GM12878 (cell line): Measurements from ENCODE around the gene SPAM1. TPM values are rescaled to one million over a fixed set of nuclear protein-coding genes. Genes with fewer than 3 reads are reported as not detected.

ENCODE experiments used
- ATAC-seq: fragments of 200-7000 bp; cut with Tn5 transposase; 3 replicates; pipeline ENCODE4 v1.9.1; 2020; ENCODE audit warnings: mild to moderate bottlenecking, moderate library complexity
- BruUV-seq: library from RNA; stranded (reverse); fragments of 400-500 nt; replicated peaks from 2 replicates; lab custom pipeline; 2021; lab: Mats Ljungman, UMichigan
- CTCF ChIA-PET: fragments of 300-600 bp; sonication (Branson Sonifier 250); formaldehyde crosslinking; extraction: SDS; loops from one replicate; lab custom pipeline; 2021; ENCODE audit warnings: inconsistent platforms; lab: Yijun Ruan, JAX
- POLR2A ChIA-PET: fragments of 350-600 bp; formaldehyde crosslinking; extraction: SDS; loops from one replicate; lab custom pipeline; 2021; ENCODE audit warnings: inconsistent platforms; lab: Charles Lee
- RAD21 ChIA-PET: fragments of 300-600 bp; sonication (Branson Sonifier 250); formaldehyde crosslinking; loops from one replicate; lab custom pipeline; 2023; ENCODE audit warnings: antibody characterized with exemption; ENCODE audit not compliant: unreplicated experiment; lab: Charles Lee
- SMC1A ChIA-PET: fragments of 300-600 bp; sonication (Branson Sonifier 250); formaldehyde crosslinking; loops from one replicate; lab custom pipeline; 2023; ENCODE audit not compliant: unreplicated experiment, uncharacterized antibody; lab: Charles Lee
- DNase-seq: peaks from one replicate; pipeline ENCODE4 v3.0.0-alpha.2; 2011; ENCODE audit warnings: low read depth, low spot score
- FAIRE-seq: peaks from 3 replicates; lab custom pipeline; 2011; peaks lifted over from hg19 to GRCh38; lab: Jason Lieb, UNC
- H2AFZ ChIP-seq: 2 replicates; pipeline ENCODE4 v1.6.0; 2011; ENCODE audit warnings: low read depth, low read length, control low read depth; ENCODE audit not compliant: control insufficient read depth
- H3K27ac ChIP-seq: 2 replicates; pipeline ENCODE4 v1.5.1; 2011; ENCODE audit warnings: control low read depth; ENCODE audit not compliant: control insufficient read depth, insufficient read depth
- H3K27me3 ChIP-seq, 2 experiments: replicated peaks in 1 of 2; 2 replicates each; pipeline versions ENCODE4 v1.6.0 to v1.6.1; 2011; ENCODE audit warnings: low read length in 1 of 2; ENCODE audit not compliant: control insufficient read depth in 2 of 2, insufficient read depth in 2 of 2
- H3K36me3 ChIP-seq, 2 experiments: 2 replicates each; pipeline ENCODE4 v1.5.1; 2011; ENCODE audit warnings: low read length in 1 of 2; ENCODE audit not compliant: control insufficient read depth in 2 of 2, insufficient read depth in 2 of 2
- H3K4me1 ChIP-seq: 2 replicates; pipeline ENCODE4 v1.6.1; 2011; ENCODE audit warnings: mild to moderate bottlenecking, low read length, moderate library complexity, mixed read lengths; ENCODE audit not compliant: control insufficient read depth, insufficient read depth
- H3K4me2 ChIP-seq: 2 replicates; pipeline ENCODE4 v1.6.0; 2011; ENCODE audit warnings: control low read depth; ENCODE audit not compliant: control insufficient read depth, insufficient read depth
- H3K4me3 ChIP-seq: fragments of 200-600 bp; sonication (generic); 2 replicates; pipeline ENCODE4 v1.5.1; 2016
- H3K79me2 ChIP-seq: 2 replicates; pipeline ENCODE4 v1.6.0; 2011; ENCODE audit warnings: low read length; ENCODE audit not compliant: control insufficient read depth, insufficient read depth
- H3K9ac ChIP-seq: 2 replicates; pipeline ENCODE4 v1.8.0; 2011; ENCODE audit warnings: low read length, control low read depth, mixed read lengths; ENCODE audit not compliant: control insufficient read depth, insufficient read depth
- H3K9me3 ChIP-seq: replicated peaks from 3 replicates; pipeline ENCODE4 v1.5.1; 2011; ENCODE audit warnings: mild to moderate bottlenecking, low read length; ENCODE audit not compliant: control insufficient read depth, insufficient read depth
- H4K20me1 ChIP-seq: 2 replicates; pipeline ENCODE4 v1.6.0; 2011; ENCODE audit not compliant: control insufficient read depth, insufficient read depth
- BACH1 ChIP-seq: fragments of 450-650 bp; IDR thresholded peaks from 2 replicates; pipeline ENCODE4 v1.6.1; 2017; ENCODE audit warnings: mild to moderate bottlenecking, borderline replicate concordance
- CBX5 ChIP-seq: sonication (generic); IDR thresholded peaks from 2 replicates; pipeline ENCODE4 v1.6.1; 2016; ENCODE audit warnings: low read depth, moderate library complexity, mild to moderate bottlenecking, inconsistent platforms
- CHD4 ChIP-seq: fragments of 200-600 bp; sonication (generic); IDR thresholded peaks from 2 replicates; pipeline ENCODE4 v1.6.1; 2016; ENCODE audit warnings: mild to moderate bottlenecking
- ESRRA ChIP-seq: IDR thresholded peaks from 2 replicates; pipeline ENCODE4 v1.6.1; 2012; ENCODE audit warnings: mild to moderate bottlenecking, low read length, improper control_type of control experiment
- ETV6 ChIP-seq, 2 experiments: fragments of 450-650 bp in 1 of 2; IDR thresholded peaks in 1 of 2; conservative IDR thresholded peaks in 1 of 2; 2 replicates each; pipeline ENCODE4 v1.6.1; 2014; ENCODE audit warnings: antibody characterized with exemption in 1 of 2, borderline replicate concordance in 1 of 2, low read depth in 1 of 2, mild to moderate bottlenecking in 1 of 2, moderate library complexity in 1 of 2
- FOXK2 ChIP-seq: fragments of 450-650 bp; IDR thresholded peaks from 2 replicates; pipeline ENCODE4 v1.6.1; 2017; ENCODE audit warnings: mild to moderate bottlenecking, moderate library complexity
- GATAD2B ChIP-seq: fragments of 450-650 bp; conservative IDR thresholded peaks from 2 replicates; pipeline ENCODE4 v1.6.1; 2017; ENCODE audit warnings: low read depth, mild to moderate bottlenecking, moderate library complexity
- NFXL1 ChIP-seq: fragments of 450-650 bp; IDR thresholded peaks from 2 replicates; pipeline ENCODE4 v1.6.1; 2017; ENCODE audit warnings: antibody characterized with exemption, mild to moderate bottlenecking, borderline replicate concordance
- NR2C2 ChIP-seq: IDR thresholded peaks from 2 replicates; pipeline ENCODE4 v1.6.1; 2011; ENCODE audit warnings: borderline replicate concordance, low read depth; ENCODE audit not compliant: control insufficient read depth, insufficient read length
- NR2F1 ChIP-seq: fragments of 450-650 bp; conservative IDR thresholded peaks from 2 replicates; pipeline ENCODE4 v1.6.1; 2017; ENCODE audit warnings: mild to moderate bottlenecking
- RELA ChIP-seq: fragments of 450-650 bp; IDR thresholded peaks from 2 replicates; pipeline ENCODE4 v1.8.0; 2014; ENCODE audit warnings: borderline replicate concordance; ENCODE audit not compliant: partially characterized antibody
- SREBF1 ChIP-seq: IDR thresholded peaks from 2 replicates; pipeline ENCODE4 v1.6.1; 2012; ENCODE audit warnings: mild to moderate bottlenecking, low read length
- STAT1 ChIP-seq: fragments of 450-650 bp; conservative IDR thresholded peaks from 2 replicates; pipeline ENCODE4 v1.6.1; 2014; ENCODE audit warnings: antibody characterized with exemption, mild to moderate bottlenecking
- TCF12 ChIP-seq: IDR thresholded peaks from 2 replicates; pipeline ENCODE4 v1.6.1; 2011; ENCODE audit warnings: low read depth, mild to moderate bottlenecking, low read length
- TCF7 ChIP-seq: IDR thresholded peaks from 2 replicates; pipeline ENCODE4 v1.6.1; 2014; ENCODE audit warnings: antibody characterized with exemption, borderline replicate concordance
- in situ Hi-C: fragments of 300-500 bp; cut with MboI; formaldehyde crosslinking; loops from 9 replicates; pipeline ENCODE4 v1.14.3; 2018; ENCODE audit warnings: mixed read lengths
- intact Hi-C: fragments of 100-400 bp; cut with micrococcal nuclease; formaldehyde crosslinking; loops from one replicate; pipeline ENCODE4 v1.14.2; 2022; ENCODE audit not compliant: unreplicated experiment
- polyA plus RNA-seq, 11 experiments: library from polyadenylated mRNA; depleted of rRNA in 4 of 11; unstranded in 6 of 11; stranded (reverse) in 5 of 11; fragments of >200 nt; fragmentation: Nextera tagmentation in 4 of 11; fragmentation: Illumina TruSeq in 1 of 11; extraction: Ambion mirVana in 4 of 11; extraction: Trizol in 1 of 11; gene quantifications; 1 replicate in 1 of 11; 2 replicates in 10 of 11; pipeline versions ENCODE4 v1.2.1 to v1.2.3, GENCODE V29; 2011 to 2016; ENCODE audit warnings: inconsistent platforms in 2 of 11, missing spikeins in 2 of 11, low read depth in 1 of 11
- total RNA-seq, 4 experiments: library from RNA; depleted of rRNA in 3 of 4; stranded (reverse); fragments of >200 nt in 3 of 4; fragmentation: Illumina TruSeq in 1 of 4; extraction: Trizol in 1 of 4; gene quantifications; 2 replicates each; pipeline versions ENCODE4 v1.2.1 to v1.2.3, GENCODE V29; 2013 to 2021
- TF ChIP-seq, protein P1 (sequence below): IDR thresholded peaks from 2 replicates; pipeline ENCODE4 v1.6.1; 2011; ENCODE audit warnings: borderline replicate concordance, low read depth, mild to moderate bottlenecking, moderate library complexity, mixed read lengths, low read length; ENCODE audit not compliant: insufficient read depth; ENCODE audit errors: extremely low read length
- TF ChIP-seq, protein P2 (sequence below), 3 experiments: IDR thresholded peaks in 2 of 3; conservative IDR thresholded peaks in 1 of 3; 2 replicates each; pipeline ENCODE4 v1.5.1; 2011; ENCODE audit warnings: low read depth in 3 of 3, low read length in 3 of 3, mild to moderate bottlenecking in 3 of 3, control low read depth in 2 of 3, moderate library complexity in 2 of 3, inconsistent platforms in 1 of 3, mixed read lengths in 1 of 3; ENCODE audit not compliant: control insufficient read depth in 2 of 3, insufficient read depth in 1 of 3; ENCODE audit errors: extremely low read depth in 1 of 3
- TF ChIP-seq, protein P3 (sequence below): fragments of 450-650 bp; IDR thresholded peaks from 2 replicates; pipeline ENCODE4 v1.6.1; 2017; ENCODE audit warnings: low read depth, mild to moderate bottlenecking, moderate library complexity
- TF ChIP-seq, protein P4 (sequence below): IDR thresholded peaks from 2 replicates; pipeline ENCODE4 v1.6.1; 2012; ENCODE audit warnings: low read depth, low read length, improper control_type of control experiment

Gene SPAM1
- total and polyA plus RNA-seq, 10 of the 15 experiments (the other 5 are each of a cell fraction or from before 2014, with no cell fraction given): not detected

DNA sequence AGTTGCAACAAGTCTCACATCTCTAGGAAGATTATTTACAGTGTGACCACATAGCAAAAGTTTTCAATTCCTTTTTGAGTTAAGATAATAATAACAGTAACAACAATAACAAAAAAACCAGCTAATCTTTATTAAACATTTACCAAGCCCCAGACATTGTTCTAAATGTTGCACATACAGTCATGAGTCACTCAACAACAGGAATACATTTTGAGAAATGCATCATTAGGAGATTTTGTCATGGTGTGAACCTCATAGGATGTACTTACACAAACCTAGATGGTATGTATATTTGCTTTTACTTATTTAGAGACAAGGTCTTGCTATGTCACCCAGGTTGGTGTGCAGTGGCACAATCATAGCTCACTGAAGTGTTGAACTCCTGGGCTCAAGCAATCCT, 52.0 kb downstream of the SPAM1 start:
- no TSS peak for BruUV-seq
- Histone ChIP-seq H3K4me1 (no peaks in the 10 kb centered on the region; the same call in 1 of the 2 replicates), H3K4me2 (no peak overlapping the region), H3K9me3 (no peaks in the 10 kb centered on the region), H3K79me2 (no peaks in the 10 kb centered on the region), H3K4me3 (no peak overlapping the region), H3K36me3 (no peaks in the 10 kb centered on the region), H3K9ac (no peak overlapping the region), H3K27me3 (no peaks in the 10 kb centered on the region), H2AFZ (no peak overlapping the region), H4K20me1 (no peaks in the 10 kb centered on the region), H3K27ac (no peak overlapping the region)
- ATAC-seq (no peak), FAIRE-seq (no peak), DNase-seq (no peak)
- CTCF ChIA-PET: no interaction called here
- in situ Hi-C loops (no loop called here), intact Hi-C loops (no loop called here)
- SMC1A ChIA-PET: interaction anchor here (0.8 kb wide), 1 partner anchor 9 kb away, joined by 3 read pairs; no protein-coding TSS in a partner anchor
- TF ChIP-seq TCF12: no peak
- no peak for TF ChIP-seq BACH1
- no peak for TF ChIP-seq NR2C2
- TF ChIP-seq, protein P1, sequence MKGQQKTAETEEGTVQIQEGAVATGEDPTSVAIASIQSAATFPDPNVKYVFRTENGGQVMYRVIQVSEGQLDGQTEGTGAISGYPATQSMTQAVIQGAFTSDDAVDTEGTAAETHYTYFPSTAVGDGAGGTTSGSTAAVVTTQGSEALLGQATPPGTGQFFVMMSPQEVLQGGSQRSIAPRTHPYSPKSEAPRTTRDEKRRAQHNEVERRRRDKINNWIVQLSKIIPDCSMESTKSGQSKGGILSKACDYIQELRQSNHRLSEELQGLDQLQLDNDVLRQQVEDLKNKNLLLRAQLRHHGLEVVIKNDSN: no peak
- no peak for TF ChIP-seq GATAD2B
- TF ChIP-seq TCF7: no peak
- TF ChIP-seq SREBF1: no peak
- no peak for TF ChIP-seq ETV6 (conservative IDR thresholded peaks at IDR 0.05 in 1 of 2, IDR thresholded peaks at IDR 0.05 in 1 of 2; ENCODE audit: borderline replicate concordance in 1 of 2, low read depth in 1 of 2)
- TF ChIP-seq ESRRA: no peak
- no peak for TF ChIP-seq CBX5
- TF ChIP-seq, protein P2, sequence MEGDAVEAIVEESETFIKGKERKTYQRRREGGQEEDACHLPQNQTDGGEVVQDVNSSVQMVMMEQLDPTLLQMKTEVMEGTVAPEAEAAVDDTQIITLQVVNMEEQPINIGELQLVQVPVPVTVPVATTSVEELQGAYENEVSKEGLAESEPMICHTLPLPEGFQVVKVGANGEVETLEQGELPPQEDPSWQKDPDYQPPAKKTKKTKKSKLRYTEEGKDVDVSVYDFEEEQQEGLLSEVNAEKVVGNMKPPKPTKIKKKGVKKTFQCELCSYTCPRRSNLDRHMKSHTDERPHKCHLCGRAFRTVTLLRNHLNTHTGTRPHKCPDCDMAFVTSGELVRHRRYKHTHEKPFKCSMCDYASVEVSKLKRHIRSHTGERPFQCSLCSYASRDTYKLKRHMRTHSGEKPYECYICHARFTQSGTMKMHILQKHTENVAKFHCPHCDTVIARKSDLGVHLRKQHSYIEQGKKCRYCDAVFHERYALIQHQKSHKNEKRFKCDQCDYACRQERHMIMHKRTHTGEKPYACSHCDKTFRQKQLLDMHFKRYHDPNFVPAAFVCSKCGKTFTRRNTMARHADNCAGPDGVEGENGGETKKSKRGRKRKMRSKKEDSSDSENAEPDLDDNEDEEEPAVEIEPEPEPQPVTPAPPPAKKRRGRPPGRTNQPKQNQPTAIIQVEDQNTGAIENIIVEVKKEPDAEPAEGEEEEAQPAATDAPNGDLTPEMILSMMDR (IDR thresholded peaks at IDR 0.05 in 2 of 3, conservative IDR thresholded peaks at IDR 0.05 in 1 of 3; ENCODE audit: control insufficient read depth in 2 of 3, extremely low read depth in 1 of 3, insufficient read depth in 1 of 3, low read depth in 3 of 3, low read length in 3 of 3): no peak
- TF ChIP-seq STAT1: no peak
- no peak for TF ChIP-seq NR2F1
- TF ChIP-seq FOXK2: no peak
- TF ChIP-seq, protein P3, sequence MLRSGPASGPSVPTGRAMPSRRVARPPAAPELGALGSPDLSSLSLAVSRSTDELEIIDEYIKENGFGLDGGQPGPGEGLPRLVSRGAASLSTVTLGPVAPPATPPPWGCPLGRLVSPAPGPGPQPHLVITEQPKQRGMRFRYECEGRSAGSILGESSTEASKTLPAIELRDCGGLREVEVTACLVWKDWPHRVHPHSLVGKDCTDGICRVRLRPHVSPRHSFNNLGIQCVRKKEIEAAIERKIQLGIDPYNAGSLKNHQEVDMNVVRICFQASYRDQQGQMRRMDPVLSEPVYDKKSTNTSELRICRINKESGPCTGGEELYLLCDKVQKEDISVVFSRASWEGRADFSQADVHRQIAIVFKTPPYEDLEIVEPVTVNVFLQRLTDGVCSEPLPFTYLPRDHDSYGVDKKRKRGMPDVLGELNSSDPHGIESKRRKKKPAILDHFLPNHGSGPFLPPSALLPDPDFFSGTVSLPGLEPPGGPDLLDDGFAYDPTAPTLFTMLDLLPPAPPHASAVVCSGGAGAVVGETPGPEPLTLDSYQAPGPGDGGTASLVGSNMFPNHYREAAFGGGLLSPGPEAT: no peak
- no peak for TF ChIP-seq CHD4
- TF ChIP-seq NFXL1: no peak
- no peak for TF ChIP-seq RELA
- TF ChIP-seq, protein P4, sequence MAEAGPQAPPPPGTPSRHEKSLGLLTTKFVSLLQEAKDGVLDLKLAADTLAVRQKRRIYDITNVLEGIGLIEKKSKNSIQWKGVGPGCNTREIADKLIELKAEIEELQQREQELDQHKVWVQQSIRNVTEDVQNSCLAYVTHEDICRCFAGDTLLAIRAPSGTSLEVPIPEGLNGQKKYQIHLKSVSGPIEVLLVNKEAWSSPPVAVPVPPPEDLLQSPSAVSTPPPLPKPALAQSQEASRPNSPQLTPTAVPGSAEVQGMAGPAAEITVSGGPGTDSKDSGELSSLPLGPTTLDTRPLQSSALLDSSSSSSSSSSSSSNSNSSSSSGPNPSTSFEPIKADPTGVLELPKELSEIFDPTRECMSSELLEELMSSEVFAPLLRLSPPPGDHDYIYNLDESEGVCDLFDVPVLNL: no peak
- POLR2A ChIA-PET: no interaction called here
- RAD21 ChIA-PET: no interaction called here
